Panc1 (cell line): ENCODE data around the gene LRRC27. TPM values are rescaled to one million over a fixed set of nuclear protein-coding genes. Genes with fewer than 3 reads are reported as not detected.

ENCODE experiments used
- ATAC-seq: fragments of 200-7000 bp; cut with Tn5 transposase; 2 replicates; pipeline ENCODE4 v1.9.1; 2020; ENCODE audit warnings: mild to moderate bottlenecking, moderate library complexity
- BruUV-seq: library from RNA; stranded (reverse); fragments of 400-500 nt; replicated peaks from 2 replicates; lab custom pipeline; 2021; lab: Mats Ljungman, UMichigan
- CTCF ChIA-PET: fragments of 300-600 bp; sonication (Branson Sonifier 250); formaldehyde crosslinking; loops from one replicate; lab custom pipeline; 2022; ENCODE audit warnings: antibody characterized with exemption; lab: Charles Lee
- POLR2A ChIA-PET: fragments of 300-600 bp; sonication (Branson Sonifier 250); formaldehyde crosslinking; loops from one replicate; lab custom pipeline; 2022; ENCODE audit warnings: antibody characterized with exemption; lab: Charles Lee
- DNase-seq: peaks from one replicate; pipeline ENCODE4 v3.0.0-alpha.2; 2010; ENCODE audit warnings: low read depth, low spot score
- H3K27ac ChIP-seq: 2 replicates; pipeline ENCODE4 v1.5.1; 2011; ENCODE audit warnings: mild to moderate bottlenecking, low read length, inconsistent platforms
- H3K27me3 ChIP-seq: fragments of 200-500 bp; sonication (Bioruptor generic); 2 replicates; pipeline ENCODE4 v1.6.0; 2014; ENCODE audit warnings: low read length, inconsistent platforms; ENCODE audit not compliant: control insufficient read depth, insufficient read depth
- H3K36me3 ChIP-seq: fragments of 200-500 bp; sonication (Bioruptor generic); 2 replicates; pipeline ENCODE4 v1.5.1; 2014; ENCODE audit warnings: inconsistent platforms, mild to moderate bottlenecking, low read length, moderate library complexity; ENCODE audit not compliant: control insufficient read depth, insufficient read depth
- H3K4me1 ChIP-seq: 2 replicates; pipeline ENCODE4 v1.5.1; 2011; ENCODE audit warnings: inconsistent platforms, mild to moderate bottlenecking, low read length, moderate library complexity; ENCODE audit not compliant: control insufficient read depth, insufficient read depth
- H3K4me3 ChIP-seq, 2 experiments: 2 replicates each; pipeline ENCODE4 v1.5.1; 2011 to 2012; ENCODE audit warnings: low read depth in 2 of 2, low read length in 2 of 2, mild to moderate bottlenecking in 2 of 2, inconsistent platforms in 1 of 2, moderate library complexity in 1 of 2
- H3K9me3 ChIP-seq: fragments of 200-500 bp; sonication (Bioruptor generic); 2 replicates; pipeline ENCODE4 v1.5.1; 2014; ENCODE audit warnings: low read depth, mild to moderate bottlenecking, inconsistent platforms, low read length, moderate library complexity; ENCODE audit not compliant: control insufficient read depth, insufficient read depth
- POLR2AphosphoS5 ChIP-seq: IDR thresholded peaks from 2 replicates; pipeline ENCODE4 v1.6.1; 2012; ENCODE audit warnings: mild to moderate bottlenecking, low read depth, low read length, moderate library complexity
- SIN3A ChIP-seq: IDR thresholded peaks from 2 replicates; pipeline ENCODE4 v1.6.1; 2012; ENCODE audit warnings: low read depth, mild to moderate bottlenecking, low read length, moderate library complexity, borderline replicate concordance; ENCODE audit not compliant: insufficient read depth
- TCF7L2 ChIP-seq: IDR thresholded peaks from 2 replicates; pipeline ENCODE4 v1.6.1; 2011; ENCODE audit warnings: mild to moderate bottlenecking, low read depth, low read length, inconsistent platforms
- in situ Hi-C: cut with HindIII; loops from 2 replicates; pipeline ENCODE4 v1.10.0; 2016; ENCODE audit warnings: low sequenced_read_pairs, low pct_unique_long_range_greater_than_20kb
- intact Hi-C: fragments of 100-400 bp; cut with micrococcal nuclease; formaldehyde crosslinking; loops from one replicate; pipeline ENCODE4 v1.10.0; 2022; ENCODE audit not compliant: unreplicated experiment
- total RNA-seq: library from RNA; stranded (reverse); gene quantifications from one replicate; pipeline ENCODE4 v1.2.1, GENCODE V29; 2021; ENCODE audit not compliant: unreplicated experiment
- TF ChIP-seq, protein P1 (sequence below), 2 experiments: IDR thresholded peaks; 2 replicates each; pipeline ENCODE4 v1.6.1; 2011 to 2012; ENCODE audit warnings: low read depth in 2 of 2, control low read depth in 1 of 2, low read length in 1 of 2, mild to moderate bottlenecking in 1 of 2, moderate library complexity in 1 of 2; ENCODE audit not compliant: insufficient read depth in 1 of 2
- TF ChIP-seq, protein P2 (sequence below): fragments of 450-650 bp; IDR thresholded peaks from 2 replicates; pipeline ENCODE4 v1.5.1; 2017; ENCODE audit warnings: mild to moderate bottlenecking

LRRC27 gene
- total RNA-seq, 1 experiment from 2014 or later: 15.7 TPM

DNA sequence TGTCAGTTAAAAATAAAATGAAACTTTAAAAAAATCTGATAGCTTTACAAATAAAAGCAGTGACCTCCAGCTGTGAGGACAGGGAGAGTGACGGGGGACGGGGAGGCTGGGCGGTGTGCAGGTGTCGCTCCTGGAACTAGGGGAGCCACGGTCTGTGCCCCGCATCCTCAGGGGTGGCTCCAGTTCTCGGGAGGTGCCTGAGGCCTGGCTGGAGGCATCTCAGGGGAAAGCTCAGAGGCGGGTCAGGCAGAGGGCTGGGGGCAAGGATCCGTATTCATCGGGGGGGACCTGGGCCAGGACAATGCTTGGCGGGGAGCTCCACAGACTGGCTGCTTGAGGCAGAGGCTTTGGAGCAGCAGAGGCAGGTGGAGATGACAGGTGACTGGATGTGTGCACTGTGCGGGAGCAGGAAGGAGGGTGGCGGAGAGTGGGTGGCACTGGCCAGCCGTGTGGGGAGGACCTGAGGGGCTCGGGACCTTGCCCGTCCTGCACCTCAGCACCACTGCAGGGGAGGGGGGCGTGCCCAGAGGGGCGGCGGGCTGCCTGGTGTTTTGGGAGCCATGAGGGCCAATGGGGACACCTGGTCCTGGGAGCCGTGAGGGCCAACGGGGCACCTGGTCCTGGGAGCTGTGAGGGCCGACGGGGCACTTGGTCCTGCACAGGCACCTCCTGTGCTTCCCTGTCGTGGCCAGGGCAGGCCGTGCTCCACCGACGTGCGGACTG, 78.2 kb downstream of the LRRC27 start:
- in situ Hi-C loops: no loop called here
- Histone ChIP-seq H3K4me1 (peaks cover 78% of the 10 kb centered on the region), H3K36me3 (no peaks in the 10 kb centered on the region), H3K27ac (peak overlapping the region; percentile 86), H3K9me3 (no peaks in the 10 kb centered on the region), H3K4me3 (no peak overlapping the region), H3K27me3 (no peaks in the 10 kb centered on the region)
- POLR2A ChIA-PET: no interaction called here
- intact Hi-C loops: no loop called here
- TF ChIP-seq TCF7L2 (no peak), SIN3A (no peak), POLR2AphosphoS5 (no peak)
- TF ChIP-seq, protein P1, sequence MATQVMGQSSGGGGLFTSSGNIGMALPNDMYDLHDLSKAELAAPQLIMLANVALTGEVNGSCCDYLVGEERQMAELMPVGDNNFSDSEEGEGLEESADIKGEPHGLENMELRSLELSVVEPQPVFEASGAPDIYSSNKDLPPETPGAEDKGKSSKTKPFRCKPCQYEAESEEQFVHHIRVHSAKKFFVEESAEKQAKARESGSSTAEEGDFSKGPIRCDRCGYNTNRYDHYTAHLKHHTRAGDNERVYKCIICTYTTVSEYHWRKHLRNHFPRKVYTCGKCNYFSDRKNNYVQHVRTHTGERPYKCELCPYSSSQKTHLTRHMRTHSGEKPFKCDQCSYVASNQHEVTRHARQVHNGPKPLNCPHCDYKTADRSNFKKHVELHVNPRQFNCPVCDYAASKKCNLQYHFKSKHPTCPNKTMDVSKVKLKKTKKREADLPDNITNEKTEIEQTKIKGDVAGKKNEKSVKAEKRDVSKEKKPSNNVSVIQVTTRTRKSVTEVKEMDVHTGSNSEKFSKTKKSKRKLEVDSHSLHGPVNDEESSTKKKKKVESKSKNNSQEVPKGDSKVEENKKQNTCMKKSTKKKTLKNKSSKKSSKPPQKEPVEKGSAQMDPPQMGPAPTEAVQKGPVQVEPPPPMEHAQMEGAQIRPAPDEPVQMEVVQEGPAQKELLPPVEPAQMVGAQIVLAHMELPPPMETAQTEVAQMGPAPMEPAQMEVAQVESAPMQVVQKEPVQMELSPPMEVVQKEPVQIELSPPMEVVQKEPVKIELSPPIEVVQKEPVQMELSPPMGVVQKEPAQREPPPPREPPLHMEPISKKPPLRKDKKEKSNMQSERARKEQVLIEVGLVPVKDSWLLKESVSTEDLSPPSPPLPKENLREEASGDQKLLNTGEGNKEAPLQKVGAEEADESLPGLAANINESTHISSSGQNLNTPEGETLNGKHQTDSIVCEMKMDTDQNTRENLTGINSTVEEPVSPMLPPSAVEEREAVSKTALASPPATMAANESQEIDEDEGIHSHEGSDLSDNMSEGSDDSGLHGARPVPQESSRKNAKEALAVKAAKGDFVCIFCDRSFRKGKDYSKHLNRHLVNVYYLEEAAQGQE (IDR thresholded peaks at IDR 0.05; ENCODE audit: insufficient read depth in 1 of 2, low read depth in 2 of 2, low read length in 1 of 2): no peak
- TF ChIP-seq, protein P2, sequence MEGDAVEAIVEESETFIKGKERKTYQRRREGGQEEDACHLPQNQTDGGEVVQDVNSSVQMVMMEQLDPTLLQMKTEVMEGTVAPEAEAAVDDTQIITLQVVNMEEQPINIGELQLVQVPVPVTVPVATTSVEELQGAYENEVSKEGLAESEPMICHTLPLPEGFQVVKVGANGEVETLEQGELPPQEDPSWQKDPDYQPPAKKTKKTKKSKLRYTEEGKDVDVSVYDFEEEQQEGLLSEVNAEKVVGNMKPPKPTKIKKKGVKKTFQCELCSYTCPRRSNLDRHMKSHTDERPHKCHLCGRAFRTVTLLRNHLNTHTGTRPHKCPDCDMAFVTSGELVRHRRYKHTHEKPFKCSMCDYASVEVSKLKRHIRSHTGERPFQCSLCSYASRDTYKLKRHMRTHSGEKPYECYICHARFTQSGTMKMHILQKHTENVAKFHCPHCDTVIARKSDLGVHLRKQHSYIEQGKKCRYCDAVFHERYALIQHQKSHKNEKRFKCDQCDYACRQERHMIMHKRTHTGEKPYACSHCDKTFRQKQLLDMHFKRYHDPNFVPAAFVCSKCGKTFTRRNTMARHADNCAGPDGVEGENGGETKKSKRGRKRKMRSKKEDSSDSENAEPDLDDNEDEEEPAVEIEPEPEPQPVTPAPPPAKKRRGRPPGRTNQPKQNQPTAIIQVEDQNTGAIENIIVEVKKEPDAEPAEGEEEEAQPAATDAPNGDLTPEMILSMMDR: no peak
- ATAC-seq (peak; percentile 6; the same call in 1 of the 2 replicates), DNase-seq (no peak)
- CTCF ChIA-PET: interaction anchor here (1.0 kb wide), 1 partner anchor 41 kb away, joined by 3 read pairs; no protein-coding TSS in a partner anchor
- BruUV-seq: no TSS peak

DNA sequence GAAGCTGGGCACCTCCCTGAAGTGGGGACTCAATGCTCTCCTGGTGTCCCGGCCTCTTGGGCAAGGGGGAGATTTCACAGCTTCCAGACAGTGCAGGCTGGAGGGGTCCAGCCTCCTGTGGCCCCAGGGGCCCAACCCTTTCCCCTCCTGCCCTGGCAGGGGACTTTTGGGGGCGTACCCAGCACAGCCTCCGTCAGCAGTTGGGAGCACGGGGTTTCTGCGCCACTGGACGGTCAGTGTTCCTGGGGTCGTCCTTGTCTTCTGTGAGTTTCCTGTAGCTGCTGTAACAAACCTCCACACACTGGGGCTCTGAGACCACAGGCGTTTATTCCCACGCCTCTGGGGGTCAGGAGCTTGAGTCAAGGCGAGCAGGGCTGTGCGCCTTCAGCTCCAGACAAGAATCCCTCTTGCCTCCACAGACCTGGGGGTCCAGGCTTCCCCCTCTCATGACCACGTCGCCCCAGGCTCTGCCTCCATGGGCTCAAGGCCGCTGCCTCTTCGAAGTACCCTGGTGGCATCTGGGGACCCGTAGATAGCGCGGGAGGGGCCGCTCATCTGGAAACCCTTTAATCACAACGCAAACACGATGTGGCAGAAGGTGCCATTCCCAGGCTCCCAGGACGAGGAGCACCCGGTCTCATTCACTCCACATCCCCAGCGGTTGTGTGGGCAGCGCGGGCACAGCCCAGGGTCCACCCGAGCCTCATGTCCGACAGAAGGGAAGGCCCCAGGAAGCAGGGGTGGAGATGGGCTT, 79.0 kb downstream of the LRRC27 start:
- peaks cover 78% of the 10 kb centered on the region for H3K4me1 ChIP-seq
- BruUV-seq: no TSS peak
- H3K4me3 ChIP-seq: 0 out of 4 replicates have a peak overlapping the region, but pooled peaks of 1 of the 2 experiments have one; percentile 10
- no peak for DNase-seq
- intact Hi-C loops: no loop called here
- no peaks in the 10 kb centered on the region for H3K36me3 ChIP-seq
- POLR2A ChIA-PET: no interaction called here
- in situ Hi-C loops: no loop called here
- TF ChIP-seq SIN3A: 0 out of 2 replicates have a peak, but pooled peaks have one; percentile 5
- no peak for TF ChIP-seq POLR2AphosphoS5
- H3K27me3 ChIP-seq: no peaks in the 10 kb centered on the region
- CTCF ChIA-PET: interaction anchor here (1.0 kb wide), 1 partner anchor 41 kb away, joined by 3 read pairs; no protein-coding TSS in a partner anchor
- ATAC-seq: peak; percentile 2
- peak overlapping the region; percentile 86 for H3K27ac ChIP-seq
- H3K9me3 ChIP-seq: no peaks in the 10 kb centered on the region
